Activated CD4-positive, alpha-beta T cell treated with anti-CD3 and anti-CD28 coated beads, Interleukin-2, amount 50 U/mL, for 48 hours (primary cell): ENCODE measurements around the gene MAP4K5.
"Not testable (repeated sequence)": the region's sequence is repeated elsewhere in the genome, so short reads cannot be mapped to it uniquely, and the experiment has no call there.

Experiments
- DNase-seq, 2 experiments: peaks; one replicate each; pipeline ENCODE4 v3.0.0-alpha.2; 2020

The MAP4K5 gene

DNA sequence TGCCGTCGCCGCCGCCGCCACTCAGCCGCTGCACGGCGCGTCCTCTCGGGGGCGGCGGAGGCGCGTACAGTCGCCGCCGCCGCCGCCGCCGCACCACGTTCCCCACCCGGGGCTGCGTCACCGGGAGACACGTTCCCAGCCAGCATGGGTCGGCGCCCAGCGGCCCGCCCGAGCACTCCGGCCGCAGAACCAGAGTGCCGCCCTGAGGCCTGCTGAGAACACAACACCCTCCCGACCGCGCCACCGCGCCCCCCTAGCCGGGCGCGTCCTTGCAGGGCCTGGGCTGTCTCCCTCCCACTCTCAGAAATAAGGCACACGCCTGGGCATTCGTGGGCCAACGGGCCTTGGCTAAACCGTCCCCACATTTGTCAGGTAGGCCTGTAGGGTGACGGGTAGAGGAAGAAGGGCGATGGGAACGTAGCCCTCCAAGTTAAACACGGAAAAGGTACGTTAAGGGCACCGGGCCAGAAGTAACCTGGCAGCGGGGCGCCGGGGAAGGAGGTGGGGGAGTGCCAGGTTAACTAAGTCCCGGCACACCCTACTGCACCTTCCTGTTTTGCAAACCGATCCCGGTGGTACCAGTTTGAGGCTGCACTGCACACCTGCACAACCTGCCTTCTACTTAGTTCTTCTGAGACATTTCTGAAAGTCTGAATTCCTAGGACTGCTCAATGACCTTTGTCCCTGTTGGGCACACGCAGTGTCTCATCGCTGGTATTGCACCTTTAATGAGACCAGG, at the start of gene MAP4K5:
Gene MAP4K5 (minus strand): TSS at position 68 of the 739 bp plus-strand sequence. CDS start 520 bp downstream, outside the sequence.
- peak; percentile 87 to 89 for DNase-seq

DNA sequence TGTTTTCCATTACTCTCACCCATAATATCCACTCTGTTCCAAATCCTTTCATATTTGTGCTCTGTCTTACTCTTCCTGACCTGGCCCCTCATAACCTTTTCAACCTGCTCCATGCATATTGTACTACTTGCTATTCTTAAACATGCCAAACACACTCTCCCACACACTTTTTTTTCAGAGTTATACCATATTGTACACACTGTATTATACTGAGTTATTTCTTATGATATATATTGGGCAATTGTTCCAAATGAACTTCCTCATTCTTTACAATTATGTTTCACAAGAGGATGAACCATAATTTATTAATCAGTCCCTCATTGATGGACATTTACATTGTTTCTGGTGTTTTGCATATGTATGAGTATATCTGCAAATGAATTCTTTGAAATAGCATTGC, 46.1 kb upstream of the MAP4K5 start:
- no peak for DNase-seq

DNA sequence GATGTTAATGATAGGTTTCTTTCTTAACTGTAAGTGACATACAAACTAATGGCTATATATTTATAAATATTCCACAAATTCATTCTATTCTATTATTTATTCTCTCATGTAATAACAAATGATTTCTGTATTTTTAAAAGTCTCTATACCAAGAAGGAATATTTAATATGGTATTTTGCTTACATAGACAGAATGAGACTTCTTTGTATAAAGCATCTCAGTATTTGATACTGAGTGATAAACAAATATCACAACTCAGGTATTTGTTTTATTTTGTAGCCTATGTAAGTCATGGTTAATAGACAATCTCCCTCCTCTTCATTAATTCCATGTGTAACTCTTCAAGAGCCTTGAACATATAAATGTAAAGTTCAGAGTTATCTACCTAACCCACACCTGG, 45.6 kb upstream of the MAP4K5 start:
- DNase-seq = no peak

DNA sequence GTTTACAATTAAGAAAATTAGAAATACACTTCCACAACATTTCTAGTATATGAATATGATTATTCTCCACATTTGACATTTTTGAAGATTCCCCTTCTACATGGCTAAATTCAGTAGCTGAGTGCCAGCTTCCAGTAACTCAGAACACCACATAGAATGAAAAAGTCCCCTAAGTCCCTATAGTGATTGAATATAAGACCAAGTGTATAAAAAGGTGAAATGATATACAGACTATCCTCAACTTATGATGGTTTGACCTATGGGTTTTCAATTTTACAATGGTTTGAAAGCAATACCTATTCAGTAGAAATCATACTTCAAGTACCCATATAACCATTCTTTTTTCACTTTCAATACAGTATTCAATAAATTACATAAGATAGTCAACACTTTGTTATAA, 43.4 kb upstream of the MAP4K5 start:
- no peak for DNase-seq

DNA sequence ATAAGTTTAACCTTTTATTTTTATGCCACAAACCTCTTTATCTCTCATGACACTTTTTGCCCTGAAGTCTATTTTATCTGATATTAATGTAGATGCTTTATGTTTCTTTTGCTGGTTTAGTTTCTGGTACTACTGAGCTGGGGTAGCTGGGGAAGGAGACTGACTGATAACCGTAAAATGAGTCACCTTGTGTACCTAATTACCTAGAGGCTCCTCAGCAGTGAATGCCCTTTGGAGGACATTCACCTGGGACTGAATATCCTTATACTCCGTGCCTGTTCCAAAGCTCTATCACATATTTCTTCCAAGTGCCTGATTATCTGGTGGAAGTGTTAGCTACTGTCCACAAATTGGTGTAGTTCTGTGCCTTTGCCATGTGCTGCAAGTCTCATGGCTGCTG, 41.5 kb upstream of the MAP4K5 start:
- DNase-seq = no peak

DNA sequence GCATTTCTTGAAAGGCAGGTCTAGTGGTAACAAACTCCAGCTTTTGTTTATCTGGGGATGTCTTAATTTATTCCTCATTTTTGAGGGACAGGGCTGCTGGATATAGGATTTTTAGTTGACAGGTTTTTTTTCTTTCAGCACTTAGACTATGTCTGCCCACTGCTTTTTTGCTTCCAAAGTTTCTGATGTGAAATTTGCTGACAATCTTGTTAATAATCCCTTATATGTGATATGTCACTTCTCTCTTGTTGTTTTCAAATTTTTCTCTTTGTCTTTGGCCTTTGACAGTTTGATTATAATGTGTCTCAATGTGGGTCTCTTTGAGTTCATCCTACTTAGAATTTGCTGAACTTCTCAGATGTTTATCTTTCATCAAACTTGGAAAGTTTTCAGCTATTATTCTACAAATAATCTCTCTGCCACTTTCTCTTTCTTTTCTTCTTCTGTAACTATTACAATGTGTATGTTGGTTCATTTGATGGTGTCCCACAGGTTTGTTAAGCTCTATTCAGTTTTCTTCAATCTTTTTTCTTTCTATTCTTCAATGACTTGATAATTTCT, 37.4 kb upstream of the MAP4K5 start:
- no peak for DNase-seq

DNA sequence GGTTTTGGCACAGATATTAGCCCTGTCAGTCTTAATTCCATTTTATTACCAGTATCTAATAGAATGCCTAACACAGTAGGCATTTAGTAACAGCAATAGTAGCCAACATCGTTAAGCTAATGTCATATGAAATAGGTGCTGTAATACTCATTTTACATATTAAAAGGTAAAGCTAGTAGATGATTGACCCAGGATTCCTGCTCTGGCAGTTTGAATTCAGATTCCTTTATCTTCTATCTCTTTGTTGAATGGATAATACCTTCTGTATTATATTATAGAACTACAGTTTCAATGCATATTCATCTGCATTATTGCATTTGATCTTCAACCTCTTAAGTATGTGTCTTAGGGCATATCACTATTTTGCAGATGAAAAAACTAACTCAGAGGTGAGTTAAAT, 30.5 kb upstream of the MAP4K5 start:
- DNase-seq = no peak

DNA sequence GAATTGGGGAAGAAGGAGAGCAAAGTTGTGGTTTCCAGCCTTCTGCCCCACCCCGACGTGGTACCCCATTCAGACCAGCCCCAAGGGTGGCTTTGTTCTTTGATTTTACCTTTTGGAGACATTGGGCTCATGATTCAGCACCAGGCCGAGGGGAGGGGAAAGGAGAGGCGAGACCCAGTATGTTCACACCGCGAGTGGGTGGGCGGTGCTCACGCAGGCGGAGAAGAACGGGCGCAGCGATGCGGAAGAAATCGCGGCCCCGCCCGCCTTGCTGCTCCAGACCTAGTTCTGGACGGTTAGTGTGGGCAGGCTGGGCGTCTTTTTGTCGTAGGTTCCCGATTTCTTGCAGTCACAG, 28.5 kb upstream of the MAP4K5 start:
- peak; percentile 64 to 72 for DNase-seq

DNA sequence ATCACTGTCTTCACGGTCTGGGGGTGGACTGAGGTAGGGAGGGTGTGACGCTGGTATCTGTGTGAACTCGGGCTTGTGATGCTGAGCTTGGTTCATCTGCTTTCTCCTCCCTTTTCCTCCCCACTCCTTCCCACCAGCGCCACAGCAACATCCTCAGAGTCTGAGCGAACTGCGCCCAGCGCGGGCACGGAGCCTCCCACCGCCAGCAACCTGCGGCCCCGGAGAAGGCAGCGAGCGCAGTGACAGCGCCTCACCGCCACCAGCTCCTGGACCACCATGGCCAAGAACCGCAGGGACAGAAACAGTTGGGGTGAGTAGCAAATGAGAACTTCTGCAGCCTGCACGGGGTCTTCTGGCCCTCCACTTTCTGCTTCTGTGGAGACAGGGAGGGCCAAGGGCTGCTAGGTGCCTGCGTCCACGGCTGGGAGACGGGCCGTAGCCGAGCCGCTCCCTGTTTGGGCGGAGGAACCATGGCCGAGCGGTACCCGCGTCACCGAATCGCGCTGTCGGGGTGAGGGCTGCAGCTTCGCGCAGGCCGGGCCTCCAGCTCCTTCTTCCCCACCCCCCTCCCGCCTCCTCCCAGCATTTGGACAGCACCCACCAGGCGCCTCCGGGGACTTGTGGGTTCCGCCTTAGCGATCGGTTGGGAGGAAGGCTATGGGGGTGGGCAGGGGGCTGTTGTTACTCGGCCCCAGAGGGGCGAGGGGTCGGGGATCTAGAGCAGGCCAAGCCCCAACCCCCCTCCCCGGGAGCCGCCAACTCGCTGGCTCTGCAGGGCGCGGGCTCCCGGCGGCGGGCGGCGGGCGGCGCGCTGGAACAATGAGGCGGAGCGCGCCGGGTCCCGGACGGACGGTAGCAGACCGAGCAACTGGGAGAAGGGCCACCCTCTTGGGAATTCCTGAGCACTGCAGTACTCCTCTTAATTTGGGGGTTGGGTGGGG, 27.9 kb upstream of the MAP4K5 start, which contains the start of gene ATL1:
Gene ATL1 (plus strand): TSS at position 156 of the 941 bp plus-strand sequence. CDS start 121 bp downstream, at position 277.
- DNase-seq = peak; percentile 46 to 61

DNA sequence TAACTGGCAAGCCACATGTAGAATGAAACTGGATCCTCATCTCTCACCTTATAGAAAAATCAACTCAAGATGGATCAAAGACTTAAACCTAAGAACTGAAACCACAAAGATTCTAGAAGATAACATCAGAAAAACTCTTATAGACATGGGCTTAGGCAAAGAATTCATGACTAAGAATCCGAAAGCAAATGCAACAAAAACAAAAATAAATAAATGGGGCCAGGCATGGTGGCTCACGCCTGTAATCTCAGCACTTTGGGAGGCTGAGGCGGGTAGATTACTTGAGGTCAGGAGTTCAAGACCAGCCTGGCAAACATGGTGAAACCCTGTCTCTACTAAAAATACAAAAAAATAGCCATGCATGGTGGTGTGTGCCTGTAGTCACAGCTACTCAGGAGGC, 20.4 kb upstream of the MAP4K5 start:
- DNase-seq = not testable (repeated sequence)

DNA sequence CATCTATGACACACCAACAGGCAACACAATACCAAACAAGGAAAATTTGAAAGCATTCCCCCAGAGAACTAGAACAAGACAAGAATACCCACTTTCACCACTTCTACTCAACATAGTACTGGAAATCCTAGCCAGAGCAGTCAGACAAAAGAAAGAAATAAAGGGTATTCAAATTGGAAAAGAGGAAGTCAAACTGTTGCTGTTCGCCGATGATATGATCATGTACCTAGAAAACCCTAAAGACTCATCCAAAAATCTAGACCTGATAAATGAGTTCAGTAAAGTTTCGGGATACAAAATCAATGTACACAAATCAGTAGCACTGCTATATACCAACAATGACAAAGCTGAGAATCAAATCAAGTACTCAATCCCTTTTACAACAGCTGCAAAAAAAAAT, 19.5 kb upstream of the MAP4K5 start:
- no peak for DNase-seq

DNA sequence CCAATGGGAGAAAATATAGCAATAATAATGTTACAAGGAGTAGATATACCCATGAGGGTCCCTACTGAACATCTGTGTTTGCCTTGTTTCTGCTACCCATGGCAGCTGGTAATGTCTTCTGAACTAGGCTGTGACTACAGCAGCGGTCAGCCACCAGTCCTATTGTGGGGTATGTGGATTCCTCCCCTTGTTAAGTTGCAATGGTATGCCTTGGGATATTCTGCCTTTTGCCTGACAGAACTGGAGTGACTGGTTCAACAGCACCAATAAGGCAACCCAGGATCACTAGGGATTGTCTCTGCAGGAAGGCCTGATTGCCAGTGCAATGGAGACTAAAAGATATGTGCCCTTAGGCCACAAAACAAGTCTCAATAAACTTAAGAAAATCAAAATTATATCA, 17.9 kb upstream of the MAP4K5 start:
- DNase-seq = no peak

DNA sequence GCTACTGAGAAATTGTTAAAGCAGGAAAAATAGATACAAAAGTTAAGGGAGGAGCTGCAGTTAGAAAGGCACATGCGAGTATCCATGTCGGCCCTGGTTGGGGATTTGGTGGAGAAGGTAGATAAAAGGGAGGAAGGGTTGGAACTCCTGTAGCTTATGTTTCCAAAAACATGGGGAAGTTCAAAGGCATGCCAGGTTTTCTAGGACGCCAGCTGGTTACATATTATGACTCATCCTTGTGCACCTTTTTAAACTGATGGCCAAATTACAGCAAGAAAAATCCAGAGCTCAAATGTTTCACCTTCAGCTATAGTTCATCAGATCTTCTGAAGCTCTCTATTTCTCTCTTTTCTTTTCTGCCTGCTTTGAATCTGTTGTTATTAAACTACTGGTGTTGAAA, 13.2 kb upstream of the MAP4K5 start:
- DNase-seq = no peak

DNA sequence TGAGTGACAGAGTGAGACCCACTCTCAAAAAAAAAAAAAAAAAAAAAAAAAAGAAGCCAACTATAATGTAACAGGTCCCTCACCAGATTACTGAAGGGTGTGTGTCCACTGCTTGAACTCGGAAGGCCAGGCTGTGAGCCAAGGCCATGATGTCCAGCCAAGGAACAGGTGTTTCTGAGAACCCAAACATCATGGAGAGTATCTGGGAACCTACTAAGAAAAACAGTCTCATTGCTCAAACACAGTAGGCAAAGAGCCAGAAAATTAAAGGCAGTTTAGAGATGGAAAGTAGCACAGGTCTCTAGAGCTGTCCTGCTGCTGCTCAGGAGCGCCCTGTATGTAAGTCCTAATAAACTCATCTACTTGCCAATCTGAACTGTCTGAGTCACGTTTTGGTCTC, 12.5 kb upstream of the MAP4K5 start:
- DNase-seq = no peak

DNA sequence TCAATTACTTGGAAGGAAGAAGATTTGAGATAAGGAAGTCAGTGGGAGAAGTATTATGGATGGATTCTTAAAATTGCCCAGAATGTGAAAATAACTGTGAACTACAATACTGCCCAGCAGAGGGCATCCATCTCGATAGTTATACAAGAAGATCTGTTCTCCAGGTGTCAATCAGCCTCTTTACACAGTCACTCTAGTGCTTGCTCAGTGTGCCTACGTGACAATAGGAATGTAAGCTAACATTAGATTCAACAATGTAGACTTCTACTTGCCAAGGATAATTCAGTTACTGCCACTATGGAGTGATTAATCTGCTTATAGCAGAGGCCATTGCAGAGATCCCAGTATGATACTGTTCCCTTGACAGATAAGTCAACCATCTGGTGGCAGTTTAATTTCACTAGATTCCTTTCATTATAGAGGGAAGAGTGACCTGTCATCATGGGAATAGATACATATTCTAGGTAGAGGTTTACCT, 10.6 kb upstream of the MAP4K5 start:
- DNase-seq = peak in 1 of 2 experiments; percentile 20

DNA sequence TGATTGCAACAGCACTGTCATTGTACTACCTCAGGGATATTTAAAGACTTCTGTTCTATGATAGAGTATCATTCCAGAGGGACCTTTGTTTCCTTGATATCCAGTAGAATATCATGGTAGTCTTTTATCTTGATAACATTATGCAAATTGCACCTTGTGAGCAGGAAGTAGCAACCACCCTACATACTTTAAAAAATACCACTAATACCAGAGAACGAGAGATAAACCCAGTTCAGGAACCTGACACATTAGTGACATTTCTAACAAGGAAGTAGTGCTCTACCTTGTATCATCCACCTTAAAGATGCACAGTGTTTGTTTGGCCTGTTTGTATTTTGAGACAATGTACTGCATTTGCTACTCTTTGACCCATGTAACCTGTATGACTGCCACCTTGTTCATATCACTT, 8.8 kb upstream of the MAP4K5 start:
- no peak for DNase-seq

DNA sequence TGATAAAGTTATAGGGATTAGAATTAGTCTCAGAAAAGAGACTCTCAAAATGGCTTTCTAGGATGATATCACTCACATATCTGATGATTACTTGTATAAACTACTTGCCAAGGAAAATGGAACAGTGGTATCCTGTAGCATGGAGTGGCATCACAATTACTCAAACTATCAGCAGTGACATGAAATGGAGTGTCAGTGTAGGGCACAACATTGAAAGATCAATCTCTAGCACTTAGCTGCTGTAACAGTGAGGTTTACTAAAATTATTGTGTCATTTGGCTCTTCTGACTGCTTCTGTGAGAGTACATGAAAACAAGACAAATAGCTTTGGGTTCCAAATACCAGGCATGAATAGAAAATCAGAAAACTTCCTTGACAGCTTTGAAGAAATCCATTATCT, 6.7 kb upstream of the MAP4K5 start:
- no peak for DNase-seq

DNA sequence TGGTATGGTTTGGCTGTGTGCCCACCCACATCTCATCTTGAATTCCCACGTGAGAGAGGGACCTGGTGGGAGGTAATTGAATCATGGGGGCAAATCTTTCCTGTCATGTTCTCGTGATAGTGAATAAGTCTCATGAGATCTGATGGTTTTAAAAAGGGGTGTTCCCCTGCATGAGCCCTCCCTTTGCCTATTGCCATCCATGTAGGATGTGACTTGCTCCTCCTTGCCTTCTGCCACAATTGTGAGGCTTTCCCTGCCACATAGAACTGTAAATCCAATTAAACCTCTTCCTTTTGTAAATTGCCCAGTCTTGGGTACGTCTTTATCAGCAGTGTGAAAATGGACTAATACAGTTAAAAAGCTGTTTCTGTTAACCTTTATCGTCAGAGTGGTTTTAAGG, 5.7 kb upstream of the MAP4K5 start:
- DNase-seq = not testable (repeated sequence)

DNA sequence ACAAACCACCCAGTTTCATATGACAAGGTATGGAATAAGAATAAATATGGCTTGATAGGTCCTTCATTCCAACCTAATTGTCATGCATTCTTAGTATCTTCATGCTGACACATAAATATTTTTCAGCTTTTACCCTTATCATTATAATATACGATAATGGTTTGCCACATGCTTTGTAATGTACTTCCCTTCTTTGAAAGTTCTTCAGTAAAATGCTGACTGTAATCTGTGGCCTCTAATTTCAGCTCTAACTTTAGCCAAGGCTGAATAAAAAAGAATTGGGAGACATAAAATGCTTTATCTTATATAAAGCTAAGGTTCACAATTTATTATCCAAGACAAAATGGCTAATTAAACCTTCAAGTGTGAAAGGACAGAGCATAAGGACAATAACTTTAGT, 2.6 kb upstream of the MAP4K5 start:
- no peak for DNase-seq

DNA sequence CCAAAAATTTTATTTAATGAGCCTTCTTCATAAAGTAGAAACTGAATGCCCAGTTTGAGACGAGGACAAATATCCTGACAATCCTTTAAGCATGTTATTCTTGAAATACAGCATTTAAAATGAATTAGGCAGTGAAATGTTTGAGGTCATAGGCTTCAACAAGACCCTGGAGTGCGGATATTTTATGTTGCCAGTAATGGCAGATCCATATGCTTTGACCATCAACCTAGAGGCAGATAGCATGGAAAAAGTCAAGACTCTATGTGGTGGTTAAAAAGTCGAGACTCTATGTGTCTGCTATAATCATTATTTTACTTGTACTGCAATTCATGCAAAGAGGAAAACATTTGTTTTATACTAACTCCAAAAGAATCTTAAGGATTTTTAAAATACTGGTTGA, 2.0 kb upstream of the MAP4K5 start:
- DNase-seq = no peak

DNA sequence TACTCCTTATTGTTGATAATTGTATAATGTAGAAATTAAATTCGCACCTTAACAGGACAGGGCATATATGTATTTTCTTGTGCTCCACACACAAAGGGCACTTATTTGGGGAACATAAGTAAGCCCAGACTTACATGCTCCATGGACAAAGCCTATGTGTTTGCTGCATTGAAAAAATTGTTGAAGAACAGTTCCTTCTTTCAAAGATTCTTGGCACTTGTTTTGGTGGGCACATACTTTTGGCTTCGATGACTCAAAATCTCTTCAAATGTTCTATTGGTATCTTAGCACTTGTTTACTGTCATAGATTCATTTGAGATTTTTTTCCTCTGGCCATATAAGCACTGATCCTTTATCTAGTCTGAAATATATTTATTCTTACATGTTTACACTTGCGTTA, 1.4 kb upstream of the MAP4K5 start:
- no peak for DNase-seq

DNA sequence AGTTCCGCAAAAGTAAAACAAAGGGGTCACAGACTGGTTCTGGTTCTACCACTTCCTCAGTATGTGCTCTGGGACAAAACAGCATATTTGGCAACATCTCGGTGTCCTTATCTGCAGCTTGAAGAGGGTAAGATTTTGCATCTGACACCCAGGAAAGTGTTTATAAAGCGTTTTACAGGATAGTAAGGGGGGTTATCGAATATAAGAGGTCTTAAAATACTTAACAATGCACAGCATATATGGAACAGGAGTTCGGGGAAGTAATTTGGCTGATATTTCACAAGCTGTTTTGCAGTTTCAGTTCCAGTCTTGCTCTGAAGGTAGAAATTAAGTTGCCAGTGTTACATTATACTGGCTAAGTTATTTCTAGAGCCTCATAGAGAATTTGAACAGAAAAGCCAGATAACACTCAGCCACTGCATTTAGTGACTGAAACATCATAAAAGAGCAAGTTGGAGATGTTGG, 904 bp upstream of the MAP4K5 start:
- no peak for DNase-seq
